IPS DF 6.9 (cell line): ENCODE data around the gene ASAH2.

Experiments
- DNase-seq: peaks from one replicate; pipeline ENCODE4 v3.0.0-alpha.2; 2013; ENCODE audit warnings: low read depth, low spot score
- H3K27ac ChIP-seq: one replicate; pipeline ENCODE4 v1.5.1; 2013; ENCODE audit warnings: low read length, control low read depth
- H3K27me3 ChIP-seq: 2 replicates; pipeline ENCODE4 v1.6.1; 2013; ENCODE audit warnings: mild to moderate bottlenecking, low read length; ENCODE audit not compliant: control insufficient read depth, insufficient read depth
- H3K36me3 ChIP-seq: 2 replicates; pipeline ENCODE4 v1.6.1; 2013; ENCODE audit warnings: low read length; ENCODE audit not compliant: control insufficient read depth, insufficient read depth
- H3K4me1 ChIP-seq: 2 replicates; pipeline ENCODE4 v1.6.1; 2013; ENCODE audit warnings: low read length; ENCODE audit not compliant: control insufficient read depth, insufficient read depth
- H3K4me3 ChIP-seq: 2 replicates; pipeline ENCODE4 v1.5.1; 2013; ENCODE audit warnings: mild to moderate bottlenecking, low read length
- H3K9me3 ChIP-seq: 2 replicates; pipeline ENCODE4 v1.6.1; 2013; ENCODE audit warnings: low read length, inconsistent platforms; ENCODE audit not compliant: control insufficient read depth, insufficient read depth
- WGBS: extraction: QIAGEN DNeasy Blood & Tissue Kit; methylation state at CpG from one replicate; pipeline ENCODE4 v1.1.7; 2013; ENCODE audit warnings: mixed read lengths, missing lambda C conversion rate; ENCODE audit not compliant: insufficient read length, insufficient coverage; 5-methylcytosine and 5-hydroxymethylcytosine counted together

Gene ASAH2

GRCh38 chr10:50251394-50251793 is at the start of gene ASAH2:
TSS of gene ASAH2 (minus strand) at chr10:50251516. CDS start at chr10:50248610, 2,906 bp downstream.
- no peaks in the 10 kb centered on the region for H3K27me3 ChIP-seq
- DNase-seq, result no peak
- no peaks in the 10 kb centered on the region for H3K9me3 ChIP-seq
- H3K27ac ChIP-seq, result no peak within 1 kb of the TSS
- H3K36me3 ChIP-seq, result no peaks in the 10 kb centered on the region
- no CpG with 5 or more reads among the region's 1 CpG for WGBS
- H3K4me1 ChIP-seq, result no peaks in the 10 kb centered on the region
- no peak within 1 kb of the TSS for H3K4me3 ChIP-seq

GRCh38 chr10:50299948-50300669 is 48.8 kb upstream of the ASAH2 start:
- no peak for DNase-seq
- H3K27ac ChIP-seq, result no peak overlapping the region
- no peak overlapping the region for H3K4me3 ChIP-seq
- no peaks in the 10 kb centered on the region for H3K4me1 ChIP-seq
- no CpG with 5 or more reads among the region's 1 CpG for WGBS
- no peaks in the 10 kb centered on the region for H3K9me3 ChIP-seq
- no peaks in the 10 kb centered on the region for H3K36me3 ChIP-seq
- H3K27me3 ChIP-seq, result no peaks in the 10 kb centered on the region

- Histone ChIP-seq H3K36me3 (no peaks in the 10 kb centered on the region), H3K27me3 (no peaks in the 10 kb centered on the region), H3K4me1 (no peaks in the 10 kb centered on the region), H3K9me3 (no peaks in the 10 kb centered on the region), H3K27ac (no peak overlapping the region), H3K4me3 (no peak overlapping the region)
- no peak for DNase-seq
- no CpG with 5 or more reads among the region's 1 CpG for WGBS
These were observed 44.1 kb upstream of the ASAH2 start for GRCh38 chr10:50295367-50295766.

- Histone ChIP-seq H3K36me3 (no peaks in the 10 kb centered on the region), H3K27me3 (no peaks in the 10 kb centered on the region), H3K27ac (no peak overlapping the region), H3K4me3 (no peak overlapping the region), H3K4me1 (no peaks in the 10 kb centered on the region), H3K9me3 (no peaks in the 10 kb centered on the region)
- no CpG with 5 or more reads among the region's 1 CpG for WGBS
- DNase-seq, result no peak
These were observed 43.3 kb upstream of the ASAH2 start for GRCh38 chr10:50294582-50294981.

- DNase-seq, result no peak
- Histone ChIP-seq H3K27me3 (no peaks in the 10 kb centered on the region), H3K36me3 (no peaks in the 10 kb centered on the region), H3K9me3 (no peaks in the 10 kb centered on the region), H3K27ac (no peak overlapping the region), H3K4me3 (no peak overlapping the region), H3K4me1 (no peaks in the 10 kb centered on the region)
- no CpG with 5 or more reads among the region's 5 CpGs for WGBS
These were observed 42.4 kb upstream of the ASAH2 start for GRCh38 chr10:50293513-50294313.

GRCh38 chr10:50291261-50291850 is 40.0 kb upstream of the ASAH2 start:
- WGBS, result no CpG with 5 or more reads among the region's 1 CpG
- no peak overlapping the region for H3K27ac ChIP-seq
- H3K27me3 ChIP-seq, result no peaks in the 10 kb centered on the region
- H3K36me3 ChIP-seq, result no peaks in the 10 kb centered on the region
- H3K4me1 ChIP-seq, result no peaks in the 10 kb centered on the region
- no peak overlapping the region for H3K4me3 ChIP-seq
- DNase-seq, result no peak
- H3K9me3 ChIP-seq, result no peaks in the 10 kb centered on the region

GRCh38 chr10:50289196-50289595 is 37.9 kb upstream of the ASAH2 start:
- H3K27me3 ChIP-seq, result no peaks in the 10 kb centered on the region
- no peaks in the 10 kb centered on the region for H3K9me3 ChIP-seq
- no peak overlapping the region for H3K4me3 ChIP-seq
- H3K4me1 ChIP-seq, result no peaks in the 10 kb centered on the region
- no peak overlapping the region for H3K27ac ChIP-seq
- no peak for DNase-seq
- WGBS, result no CpG with 5 or more reads among the region's 6 CpGs
- H3K36me3 ChIP-seq, result no peaks in the 10 kb centered on the region

- no CpG with 5 or more reads among the region's 9 CpGs for WGBS
- no peaks in the 10 kb centered on the region for H3K27me3 ChIP-seq
- no peak overlapping the region for H3K27ac ChIP-seq
- H3K4me1 ChIP-seq, result no peaks in the 10 kb centered on the region
- H3K36me3 ChIP-seq, result no peaks in the 10 kb centered on the region
- H3K4me3 ChIP-seq, result no peak overlapping the region
- no peak for DNase-seq
- no peaks in the 10 kb centered on the region for H3K9me3 ChIP-seq
These were observed 35.9 kb upstream of the ASAH2 start for GRCh38 chr10:50286996-50287803.

GRCh38 chr10:50286517-50286916 is 35.2 kb upstream of the ASAH2 start:
- no peaks in the 10 kb centered on the region for H3K9me3 ChIP-seq
- no peak overlapping the region for H3K27ac ChIP-seq
- DNase-seq, result no peak
- no peak overlapping the region for H3K4me3 ChIP-seq
- no peaks in the 10 kb centered on the region for H3K36me3 ChIP-seq
- H3K27me3 ChIP-seq, result no peaks in the 10 kb centered on the region
- no peaks in the 10 kb centered on the region for H3K4me1 ChIP-seq
- 100% methylated on average over 1 of the region's 2 CpGs for WGBS

- H3K27me3 ChIP-seq, result no peaks in the 10 kb centered on the region
- whole genome bisulfite sequencing, result no CpG with 5 or more reads among the region's 4 CpGs
- no peak for DNase-seq
- H3K9me3 ChIP-seq, result no peaks in the 10 kb centered on the region
- H3K36me3 ChIP-seq, result no peaks in the 10 kb centered on the region
- H3K4me1 ChIP-seq, result no peaks in the 10 kb centered on the region
- no peak overlapping the region for H3K27ac ChIP-seq
- no peak overlapping the region for H3K4me3 ChIP-seq
These were observed 30.7 kb upstream of the ASAH2 start for GRCh38 chr10:50281967-50282522.
